OCI-LY1 (cell line): Measurements from ENCODE around the gene MKRN2.

ENCODE experiments used
- H2AFZ ChIP-seq: fragments of 200-600 bp; sonication (generic), shearing (Covaris generic); 2 replicates; pipeline ENCODE4 v1.6.0; 2014; ENCODE audit warnings: antibody characterized with exemption, mild to moderate bottlenecking, low read length
- H3F3A ChIP-seq: fragments of 200-600 bp; sonication (generic), shearing (Covaris generic); 2 replicates; pipeline ENCODE4 v1.6.0; 2014; ENCODE audit warnings: mild to moderate bottlenecking, antibody characterized with exemption, low read length, moderate library complexity; ENCODE audit not compliant: insufficient read depth
- H3K27ac ChIP-seq: fragments of 200-600 bp; sonication (generic); 2 replicates; pipeline ENCODE4 v1.5.1; 2014; ENCODE audit warnings: low read length, mixed run types, mild to moderate bottlenecking, low read depth; ENCODE audit not compliant: poor library complexity, severe bottlenecking
- H3K27me3 ChIP-seq: fragments of 200-600 bp; sonication (generic); 2 replicates; pipeline ENCODE4 v1.6.0; 2014; ENCODE audit warnings: antibody characterized with exemption, mild to moderate bottlenecking, low read length, moderate library complexity; ENCODE audit not compliant: insufficient read depth
- H3K36me3 ChIP-seq: fragments of 200-600 bp; sonication (generic); 2 replicates; pipeline ENCODE4 v1.6.1; 2014; ENCODE audit warnings: mild to moderate bottlenecking, antibody characterized with exemption, low read length, moderate library complexity, mixed read lengths; ENCODE audit not compliant: insufficient read depth
- H3K4me1 ChIP-seq: fragments of 200-600 bp; sonication (generic); 2 replicates; pipeline ENCODE4 v1.5.1; 2014; ENCODE audit warnings: mild to moderate bottlenecking, low read length, moderate library complexity; ENCODE audit not compliant: insufficient read depth, severe bottlenecking
- H3K4me2 ChIP-seq: fragments of 200-600 bp; sonication (generic), shearing (Covaris generic); 2 replicates; pipeline ENCODE4 v1.6.1; 2014; ENCODE audit warnings: low read length
- H3K4me3 ChIP-seq: fragments of 200-600 bp; sonication (generic); 2 replicates; pipeline ENCODE4 v1.5.1; 2014; ENCODE audit warnings: low read length, low read depth, mild to moderate bottlenecking, mixed read lengths; ENCODE audit not compliant: poor library complexity, severe bottlenecking
- H3K79me2 ChIP-seq: fragments of 200-600 bp; shearing (Covaris generic); 2 replicates; pipeline ENCODE4 v1.6.1; 2016; ENCODE audit warnings: mixed run types, low read length, mixed read lengths; ENCODE audit not compliant: insufficient read depth
- H3K9ac ChIP-seq: fragments of 200-600 bp; sonication (generic), shearing (Covaris generic); 2 replicates; pipeline ENCODE4 v1.6.1; 2014; ENCODE audit warnings: mild to moderate bottlenecking, low read length, mixed read lengths
- H3K9me2 ChIP-seq: fragments of 200-600 bp; sonication (generic), shearing (Covaris generic); 2 replicates; pipeline ENCODE4 v1.6.1; 2014; ENCODE audit warnings: low read depth, mild to moderate bottlenecking, low read length, mixed read lengths
- H3K9me3 ChIP-seq: fragments of 200-600 bp; shearing (Covaris generic); 2 replicates; pipeline ENCODE4 v1.6.1; 2014; ENCODE audit warnings: low read length, mixed read lengths
- H4K20me1 ChIP-seq: fragments of 200-600 bp; sonication (generic), shearing (Covaris generic); 2 replicates; pipeline ENCODE4 v1.6.0; 2016; ENCODE audit warnings: mild to moderate bottlenecking, low read length; ENCODE audit not compliant: insufficient read depth
- EZH2 ChIP-seq: fragments of 200-600 bp; sonication (generic), shearing (Covaris generic); IDR thresholded peaks from 2 replicates; pipeline ENCODE4 v1.8.0; 2017; ENCODE audit warnings: borderline replicate concordance, mixed run types, mild to moderate bottlenecking, antibody characterized with exemption, low read length, moderate library complexity, mixed read lengths
- TF ChIP-seq, protein P1 (sequence below): fragments of 200-600 bp; sonication (generic), shearing (Covaris generic); IDR thresholded peaks from 2 replicates; pipeline ENCODE4 v1.5.1; 2017; ENCODE audit warnings: mild to moderate bottlenecking, antibody characterized with exemption, low read length, moderate library complexity, mixed read lengths

The MKRN2 gene

DNA sequence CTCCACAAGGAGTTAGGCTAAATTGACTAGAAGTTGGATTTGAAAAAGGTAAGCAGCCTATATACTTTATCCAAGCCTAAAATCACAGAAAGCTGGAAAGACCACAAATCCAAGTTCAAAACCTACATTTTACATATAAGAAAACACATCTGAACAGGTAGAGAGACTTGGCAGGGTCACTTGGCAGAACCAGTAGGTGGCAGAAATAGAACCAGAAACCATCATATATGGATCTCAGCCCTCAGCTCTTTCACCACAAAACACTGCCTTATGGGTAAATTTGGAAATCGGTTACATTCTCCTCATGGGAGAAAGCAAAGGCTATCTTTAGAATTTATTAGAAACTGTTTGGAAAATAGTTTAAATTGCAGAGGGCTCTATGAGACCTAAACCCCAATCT lies 44.2 kb downstream of the MKRN2 start:
- Histone ChIP-seq H3K9me3 (no peaks in the 10 kb centered on the region), H3F3A (no peaks in the 10 kb centered on the region; the same call in 1 of the 2 replicates), H3K4me3 (no peak overlapping the region), H3K9ac (no peak overlapping the region), H3K27ac (no peak overlapping the region), H3K4me1 (no peaks in the 10 kb centered on the region), H3K9me2 (no peaks in the 10 kb centered on the region), H3K27me3 (no peaks in the 10 kb centered on the region), H3K79me2 (no peaks in the 10 kb centered on the region), H3K4me2 (no peak overlapping the region), H4K20me1 (no peaks in the 10 kb centered on the region), H2AFZ (no peak overlapping the region), H3K36me3 (peaks cover 95% of the 10 kb centered on the region)
- TF ChIP-seq EZH2 = no peak
- TF ChIP-seq, protein P1, sequence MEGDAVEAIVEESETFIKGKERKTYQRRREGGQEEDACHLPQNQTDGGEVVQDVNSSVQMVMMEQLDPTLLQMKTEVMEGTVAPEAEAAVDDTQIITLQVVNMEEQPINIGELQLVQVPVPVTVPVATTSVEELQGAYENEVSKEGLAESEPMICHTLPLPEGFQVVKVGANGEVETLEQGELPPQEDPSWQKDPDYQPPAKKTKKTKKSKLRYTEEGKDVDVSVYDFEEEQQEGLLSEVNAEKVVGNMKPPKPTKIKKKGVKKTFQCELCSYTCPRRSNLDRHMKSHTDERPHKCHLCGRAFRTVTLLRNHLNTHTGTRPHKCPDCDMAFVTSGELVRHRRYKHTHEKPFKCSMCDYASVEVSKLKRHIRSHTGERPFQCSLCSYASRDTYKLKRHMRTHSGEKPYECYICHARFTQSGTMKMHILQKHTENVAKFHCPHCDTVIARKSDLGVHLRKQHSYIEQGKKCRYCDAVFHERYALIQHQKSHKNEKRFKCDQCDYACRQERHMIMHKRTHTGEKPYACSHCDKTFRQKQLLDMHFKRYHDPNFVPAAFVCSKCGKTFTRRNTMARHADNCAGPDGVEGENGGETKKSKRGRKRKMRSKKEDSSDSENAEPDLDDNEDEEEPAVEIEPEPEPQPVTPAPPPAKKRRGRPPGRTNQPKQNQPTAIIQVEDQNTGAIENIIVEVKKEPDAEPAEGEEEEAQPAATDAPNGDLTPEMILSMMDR = peak; percentile 22; the same call in 1 of the 2 replicates

DNA sequence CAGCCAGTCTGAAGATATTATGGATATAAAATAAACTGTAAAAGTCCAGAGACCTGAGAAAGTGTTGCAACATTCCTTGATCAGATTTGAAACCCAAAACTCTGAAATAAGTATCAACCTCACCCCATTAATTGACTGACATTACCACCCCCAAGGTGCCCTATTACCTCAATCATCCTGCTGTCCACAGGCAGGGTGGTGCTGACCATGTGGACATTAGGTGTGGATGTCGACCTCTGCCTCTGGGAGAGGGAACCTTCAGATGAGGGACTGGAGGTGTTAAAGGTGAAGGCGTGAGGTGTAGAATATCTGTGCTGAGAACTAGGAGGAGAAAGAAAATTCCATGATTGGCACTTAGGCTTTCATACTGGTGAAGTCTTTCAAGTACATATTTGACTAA lies 47.1 kb downstream of the MKRN2 start:
- Histone ChIP-seq H3K9me3 (no peaks in the 10 kb centered on the region), H3K79me2 (no peaks in the 10 kb centered on the region), H3K4me2 (no peak overlapping the region), H4K20me1 (no peaks in the 10 kb centered on the region), H3K4me3 (no peak overlapping the region), H3K9ac (no peak overlapping the region), H3K27me3 (no peaks in the 10 kb centered on the region), H3K27ac (no peak overlapping the region), H3K36me3 (peaks cover 94% of the 10 kb centered on the region), H3F3A (no peaks in the 10 kb centered on the region; the same call in 1 of the 2 replicates), H3K4me1 (no peaks in the 10 kb centered on the region), H2AFZ (no peak overlapping the region), H3K9me2 (no peaks in the 10 kb centered on the region)
- TF ChIP-seq, protein P1 = no peak
- no peak for TF ChIP-seq EZH2

DNA sequence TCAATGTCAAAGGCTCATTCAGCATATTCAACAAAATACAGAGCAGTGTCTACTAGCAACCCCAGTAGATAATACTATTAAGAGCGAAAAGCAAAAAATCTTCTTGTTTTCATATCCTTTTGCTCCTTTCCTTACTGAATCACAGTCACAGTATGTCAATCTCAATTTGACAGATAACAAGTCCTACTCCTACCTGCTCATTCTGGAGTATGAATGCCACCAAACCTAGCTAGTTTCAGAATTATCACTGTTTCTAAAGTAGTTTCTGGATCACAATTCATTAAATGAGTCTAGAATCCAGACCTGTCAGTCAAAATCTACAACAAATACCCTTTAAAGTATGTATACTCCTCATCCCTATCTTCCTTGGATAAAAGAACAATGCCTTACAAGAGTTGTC lies 51.5 kb downstream of the MKRN2 start:
- Histone ChIP-seq H3K4me3 (no peak overlapping the region), H4K20me1 (no peaks in the 10 kb centered on the region), H3K9me2 (no peaks in the 10 kb centered on the region), H3K4me1 (no peaks in the 10 kb centered on the region), H3F3A (no peaks in the 10 kb centered on the region; the same call in 1 of the 2 replicates), H3K27me3 (no peaks in the 10 kb centered on the region), H3K36me3 (peaks cover 86% of the 10 kb centered on the region), H3K4me2 (no peak overlapping the region), H3K9ac (no peak overlapping the region), H3K9me3 (no peaks in the 10 kb centered on the region), H2AFZ (no peak overlapping the region), H3K79me2 (0 out of 2 replicates have a peak, but pooled peaks cover 8% of the 10 kb centered on the region), H3K27ac (no peak overlapping the region)
- TF ChIP-seq, protein P1 = no peak
- TF ChIP-seq EZH2 = no peak
